Mucosa of rectum (tissue), 2 donors: ENCODE results near the gene TPPP3.

Source experiments
- H3K27ac ChIP-seq, 2 donors: one replicate each; pipeline ENCODE4 v1.7.0; 2013; ENCODE audit warnings: inconsistent platforms in 2 of 2, low read depth in 2 of 2, low read length in 2 of 2
- H3K27me3 ChIP-seq, 2 donors: one replicate each; pipeline ENCODE4 v1.7.0; 2013; ENCODE audit warnings: low read length in 2 of 2; ENCODE audit not compliant: control insufficient read depth in 2 of 2, insufficient read depth in 2 of 2
- H3K36me3 ChIP-seq, 2 donors: one replicate each; pipeline ENCODE4 v1.7.0; 2013; ENCODE audit warnings: low read length in 2 of 2; ENCODE audit not compliant: control insufficient read depth in 2 of 2, insufficient read depth in 2 of 2
- H3K4me1 ChIP-seq, 2 donors: one replicate each; pipeline ENCODE4 v1.7.0; 2013; ENCODE audit warnings: low read length in 2 of 2, mild to moderate bottlenecking in 1 of 2; ENCODE audit not compliant: control insufficient read depth in 2 of 2, insufficient read depth in 2 of 2
- H3K4me3 ChIP-seq, 2 donors: one replicate each; pipeline ENCODE4 v1.7.0; 2013; ENCODE audit warnings: low read length in 2 of 2
- H3K9ac ChIP-seq, 2 donors: one replicate each; pipeline ENCODE4 v1.7.0; 2013; ENCODE audit warnings: low read length in 2 of 2, low read depth in 1 of 2, mild to moderate bottlenecking in 1 of 2
- H3K9me3 ChIP-seq, 2 donors: one replicate each; pipeline ENCODE4 v1.7.0; 2013; ENCODE audit warnings: low read length in 2 of 2; ENCODE audit not compliant: control insufficient read depth in 2 of 2
- donor health status: healthy.
- donor health status: Normal muscosa, but diverticular disease.

The TPPP3 gene

DNA sequence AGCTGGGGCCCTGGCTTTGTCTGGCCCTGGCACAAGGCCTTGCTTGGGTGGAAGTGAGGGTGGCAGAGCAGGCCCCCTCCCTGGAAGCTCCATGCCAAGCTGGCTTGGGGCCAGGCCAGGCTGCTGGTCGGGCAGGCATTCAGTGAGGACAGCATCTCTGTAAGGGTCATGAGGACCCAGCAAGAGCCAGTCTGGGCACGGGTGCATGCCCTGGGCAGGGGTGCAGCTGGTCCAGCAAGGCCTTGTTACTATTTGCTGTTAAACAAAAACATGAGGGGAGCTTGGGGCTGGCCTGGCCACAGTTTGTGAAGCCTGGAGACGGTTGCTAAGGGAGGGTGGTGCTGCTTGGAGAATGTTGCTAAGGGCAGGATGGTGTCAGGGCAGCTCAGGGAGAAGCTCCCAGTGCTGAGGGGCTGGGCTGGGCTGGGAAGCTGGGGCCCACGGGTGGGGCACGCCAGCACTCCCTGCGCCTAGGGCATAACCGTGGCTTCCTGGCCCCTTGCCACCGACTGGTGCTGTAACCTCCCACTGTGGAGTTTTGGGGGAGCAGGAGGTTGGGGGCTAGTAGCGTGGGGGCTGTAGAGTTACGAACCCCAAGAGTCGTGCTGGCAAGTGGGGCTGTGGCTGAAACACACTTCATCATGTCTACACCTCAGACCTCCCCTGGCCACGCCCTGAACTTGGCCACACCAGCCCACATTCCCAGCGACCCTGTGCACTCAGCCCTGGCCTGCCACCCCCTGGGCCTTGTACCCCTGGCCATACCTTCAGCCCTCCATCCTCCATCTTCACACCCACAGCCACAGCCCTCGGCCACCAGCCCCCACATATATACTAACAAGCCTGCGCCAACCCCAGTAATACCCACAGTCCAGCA, 1.6 kb downstream of the TPPP3 start:
- Histone ChIP-seq H3K9ac (no peak overlapping the region), H3K4me3 (peak overlapping the region in 1 of 2 donors; percentile 13), H3K27me3 (no peaks in the 10 kb centered on the region), H3K4me1 (peaks cover 43 to 45% of the 10 kb centered on the region in 2 donors), H3K9me3 (no peaks in the 10 kb centered on the region), H3K36me3 (no peaks in the 10 kb centered on the region), H3K27ac (peak overlapping the region in 1 of 2 donors; percentile 16)

DNA sequence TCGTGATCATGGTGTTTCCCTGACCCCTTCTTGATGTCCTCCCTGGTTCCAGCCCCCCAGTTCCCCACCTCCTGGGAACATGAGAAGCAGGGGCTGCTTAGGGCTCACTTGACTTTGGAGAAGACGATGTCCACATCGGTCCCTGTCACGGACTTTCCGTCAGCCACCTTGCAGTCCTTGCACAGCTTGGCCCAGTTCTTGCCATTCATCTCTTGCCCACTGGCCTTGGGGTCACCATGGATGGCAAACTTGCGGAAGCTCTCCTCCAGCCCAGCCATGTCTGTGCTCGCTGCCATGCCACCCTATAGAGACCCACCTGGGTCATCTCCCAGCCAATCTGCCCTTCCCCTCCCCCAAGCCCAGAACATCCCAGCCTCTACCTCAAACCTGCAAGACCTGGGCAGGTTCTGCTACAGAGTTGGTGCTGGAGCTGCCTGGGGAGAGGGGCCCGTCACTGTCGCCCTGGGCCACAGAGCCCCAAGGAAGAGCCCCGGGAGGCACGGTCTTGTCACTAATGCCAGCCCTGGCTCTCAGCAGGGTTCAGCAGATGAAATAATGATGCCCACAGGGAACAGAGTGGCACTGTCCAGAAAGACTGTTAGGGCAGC, 2.4 kb downstream of the TPPP3 start:
- Histone ChIP-seq H3K4me3 (no peak overlapping the region), H3K27me3 (no peaks in the 10 kb centered on the region), H3K9ac (no peak overlapping the region), H3K36me3 (no peaks in the 10 kb centered on the region), H3K4me1 (peaks cover 35 to 40% of the 10 kb centered on the region in 2 donors), H3K27ac (no peak overlapping the region), H3K9me3 (no peaks in the 10 kb centered on the region)

DNA sequence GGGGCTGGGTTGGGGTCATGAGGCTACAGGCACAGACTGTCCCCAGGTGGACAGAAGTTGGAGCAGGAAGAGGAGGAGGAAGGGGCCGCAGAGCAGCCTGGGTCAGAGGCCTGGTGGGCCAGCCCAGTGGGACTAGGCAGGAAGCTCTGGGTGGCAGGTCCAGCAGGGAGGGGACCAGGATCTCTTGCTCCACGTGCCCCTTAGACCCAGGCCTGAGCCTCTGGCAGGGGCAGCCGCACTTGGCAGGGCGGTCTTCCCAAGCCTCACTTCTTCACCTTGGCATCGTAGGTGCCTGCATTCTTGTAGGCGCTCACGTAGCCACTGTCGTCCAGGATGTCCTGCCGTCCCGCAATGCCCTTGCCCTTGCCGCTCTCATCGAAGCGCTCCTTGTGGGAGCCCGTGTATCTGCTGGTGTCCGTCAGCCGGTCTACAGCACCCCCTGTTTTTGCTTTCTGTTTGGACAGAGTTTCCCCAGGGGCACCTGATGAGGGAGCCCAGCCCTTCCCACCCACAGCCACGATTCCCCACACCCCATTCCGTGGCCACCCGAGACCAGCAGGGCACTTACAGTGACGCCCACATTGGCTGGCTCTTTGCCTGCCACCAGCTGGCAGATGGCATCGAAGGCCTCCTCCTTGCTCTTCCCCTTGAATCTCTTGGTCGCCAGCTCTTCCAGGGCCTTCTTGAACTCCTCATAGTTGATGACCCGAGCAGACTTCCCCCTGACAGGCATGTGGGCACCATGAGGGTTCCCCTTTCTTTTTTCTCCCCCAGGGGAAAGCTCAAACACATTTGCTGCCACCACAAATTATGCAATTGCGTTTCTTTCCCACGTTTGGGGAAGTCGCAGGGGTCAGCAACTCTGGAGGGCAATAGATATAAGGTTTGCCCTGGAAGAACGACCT, 3.1 kb downstream of the TPPP3 start:
- H3K4me3 ChIP-seq = no peak overlapping the region
- peaks cover 28 to 32% of the 10 kb centered on the region in 2 donors for H3K4me1 ChIP-seq
- no peak overlapping the region for H3K9ac ChIP-seq
- no peaks in the 10 kb centered on the region for H3K9me3 ChIP-seq
- H3K27me3 ChIP-seq = no peaks in the 10 kb centered on the region
- H3K36me3 ChIP-seq = no peaks in the 10 kb centered on the region
- H3K27ac ChIP-seq = no peak overlapping the region

DNA sequence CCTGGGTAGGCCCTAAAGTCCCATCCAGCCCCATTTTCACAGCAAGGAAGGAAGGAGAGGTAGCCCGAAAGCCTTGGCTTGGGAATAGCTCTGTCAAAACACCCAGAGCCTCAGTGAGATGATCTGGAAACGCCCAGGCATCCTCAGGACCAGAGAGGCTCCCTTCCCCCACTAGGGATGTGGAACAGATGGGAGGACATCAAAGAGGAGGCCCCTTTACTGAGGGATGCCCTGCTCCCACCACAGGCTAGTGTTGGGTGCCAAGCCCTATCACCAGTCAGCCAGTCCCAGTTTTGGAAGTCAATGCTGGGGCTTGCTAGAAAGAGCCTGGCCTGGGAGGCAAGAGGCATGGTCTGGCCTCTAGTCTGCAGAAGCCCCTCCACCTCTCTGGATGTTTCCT, 4.7 kb downstream of the TPPP3 start:
- Histone ChIP-seq H3K9me3 (no peaks in the 10 kb centered on the region), H3K27me3 (no peaks in the 10 kb centered on the region), H3K27ac (no peak overlapping the region), H3K4me3 (no peak overlapping the region), H3K36me3 (no peaks in the 10 kb centered on the region), H3K4me1 (peaks cover 21 to 22% of the 10 kb centered on the region in 2 donors), H3K9ac (no peak overlapping the region)

DNA sequence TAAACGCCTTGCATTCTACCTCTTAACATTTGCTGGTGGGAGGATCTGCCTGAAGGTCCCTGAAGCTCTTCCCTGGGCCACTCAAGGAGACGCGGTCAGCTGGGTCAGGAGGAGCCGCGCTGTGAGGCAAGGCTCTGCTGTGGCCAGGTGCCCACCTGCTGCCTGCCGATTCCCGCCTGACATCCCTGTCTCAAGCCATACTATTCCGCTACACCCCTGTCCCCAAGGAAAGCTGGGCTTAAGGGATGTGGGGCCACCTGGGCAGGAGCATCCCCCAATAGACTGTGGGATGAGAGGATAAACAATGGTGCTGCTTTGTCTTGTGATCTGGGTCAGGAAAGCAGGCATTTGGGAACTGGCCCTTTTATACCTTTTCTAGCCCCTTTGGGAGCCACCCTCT, 5.1 kb downstream of the TPPP3 start:
- no peaks in the 10 kb centered on the region for H3K9me3 ChIP-seq

DNA sequence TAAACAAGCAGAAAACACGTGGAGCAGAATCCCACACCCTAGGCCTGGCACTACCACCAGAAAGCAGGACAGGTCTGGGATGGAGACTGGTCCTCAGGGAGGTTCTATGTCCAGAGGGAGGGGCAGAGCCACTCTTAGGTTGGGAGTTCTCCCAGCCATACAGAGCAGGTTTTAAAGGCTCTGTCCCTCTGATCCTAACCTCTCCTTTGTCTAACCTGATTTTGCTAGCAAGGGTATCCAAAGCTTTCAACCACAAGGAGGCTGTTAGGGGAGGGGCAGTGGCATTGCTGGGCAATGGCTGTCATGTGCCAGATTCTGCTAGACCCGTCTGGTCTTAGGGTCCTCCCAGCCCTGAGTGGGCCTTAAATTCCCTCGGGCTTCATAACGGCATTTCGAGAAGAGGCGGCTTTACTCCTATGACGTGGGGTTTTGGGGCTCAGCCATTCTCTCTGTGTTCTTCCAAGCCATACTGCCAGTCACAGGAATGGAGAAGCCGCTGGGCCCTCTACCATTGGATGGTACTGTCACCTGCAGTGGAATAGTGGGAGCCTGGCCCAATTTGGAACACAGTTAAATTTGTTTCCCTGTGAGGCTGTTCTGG, 5.7 kb downstream of the TPPP3 start:
- Histone ChIP-seq H3K27ac (no peak overlapping the region), H3K9ac (no peak overlapping the region)

More for the DNA sequence above, 5.1 kb downstream of the TPPP3 start:
- Histone ChIP-seq H3K27me3 (no peaks in the 10 kb centered on the region), H3K27ac (no peak overlapping the region), H3K4me1 (peaks cover 20 to 21% of the 10 kb centered on the region in 2 donors), H3K9ac (no peak overlapping the region), H3K4me3 (no peak overlapping the region), H3K36me3 (no peaks in the 10 kb centered on the region)

DNA sequence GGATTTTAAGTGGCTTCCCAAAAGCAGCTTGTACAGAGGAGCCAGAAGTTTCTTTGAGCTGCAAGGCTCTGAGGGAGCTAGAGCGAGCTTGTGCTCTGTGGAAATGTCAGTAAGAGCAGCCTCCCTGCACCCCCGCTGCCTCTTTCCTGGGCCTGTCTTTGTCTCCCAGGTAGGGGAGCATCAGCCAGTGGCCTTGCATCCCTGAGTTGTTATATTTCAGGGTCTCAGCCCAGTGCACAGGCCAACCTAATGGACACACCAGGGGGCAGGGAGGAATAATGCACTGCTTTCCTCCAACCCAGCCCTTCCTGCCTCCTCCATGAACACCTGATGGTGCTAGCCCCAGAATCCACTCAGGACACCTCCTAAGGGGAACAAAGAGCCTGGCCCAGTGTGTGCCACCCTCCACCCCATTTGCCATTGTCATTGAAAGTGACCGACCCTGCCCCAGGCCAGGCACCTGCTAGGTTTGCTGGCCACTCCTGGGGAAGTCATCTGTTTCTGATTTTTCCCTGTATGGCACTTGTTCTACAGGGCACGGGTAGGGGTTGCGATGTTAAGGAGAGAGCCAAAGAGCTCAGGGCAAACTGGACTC, 6.3 kb downstream of the TPPP3 start:
- no peaks in the 10 kb centered on the region for H3K36me3 ChIP-seq
- H3K9ac ChIP-seq = no peak overlapping the region
- H3K4me3 ChIP-seq = no peak overlapping the region
- no peak overlapping the region for H3K27ac ChIP-seq
- H3K4me1 ChIP-seq = peaks cover 7 to 9% of the 10 kb centered on the region in 2 donors
- no peaks in the 10 kb centered on the region for H3K27me3 ChIP-seq
- no peaks in the 10 kb centered on the region for H3K9me3 ChIP-seq

More for the DNA sequence above, 5.7 kb downstream of the TPPP3 start:
- peaks cover 14 to 15% of the 10 kb centered on the region in 2 donors for H3K4me1 ChIP-seq
- H3K36me3 ChIP-seq = no peaks in the 10 kb centered on the region
- no peaks in the 10 kb centered on the region for H3K9me3 ChIP-seq
- H3K4me3 ChIP-seq = no peak overlapping the region
- no peaks in the 10 kb centered on the region for H3K27me3 ChIP-seq

DNA sequence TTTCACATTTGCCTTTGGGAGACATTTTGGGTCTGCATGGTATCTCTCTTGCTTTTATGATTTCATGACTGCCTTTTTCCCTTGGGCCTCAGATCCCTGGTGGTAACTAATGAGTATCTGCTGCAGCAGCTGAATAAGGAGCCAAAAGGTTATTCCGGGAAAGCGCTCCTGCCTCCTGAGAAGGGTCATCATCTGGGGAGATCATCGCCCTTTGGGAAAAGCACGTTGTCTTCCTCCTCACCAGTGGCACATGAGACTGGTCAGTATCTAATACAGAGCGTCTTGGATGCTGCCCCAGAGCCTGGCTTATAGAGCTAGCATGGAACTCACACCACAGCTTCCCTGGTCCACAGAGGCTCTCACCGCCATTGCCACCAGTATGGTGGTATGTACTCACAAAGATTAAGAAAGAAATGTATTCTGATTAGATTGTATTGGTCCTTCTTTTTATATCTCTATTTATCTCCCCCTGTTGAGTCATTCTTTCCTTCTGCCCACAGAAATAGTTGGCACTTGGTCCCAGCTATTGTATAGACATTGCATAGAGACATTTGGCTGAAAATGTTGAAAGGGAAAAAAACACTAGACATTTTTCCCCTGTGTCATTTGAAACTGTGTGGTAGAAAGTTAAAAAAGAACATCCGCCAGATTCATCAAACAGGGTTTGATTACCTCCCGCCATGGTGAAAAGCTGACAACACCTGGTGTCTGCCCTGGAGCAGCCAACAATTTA, 8.4 kb downstream of the TPPP3 start:
- no peak overlapping the region for H3K9ac ChIP-seq
- peaks cover 0 to 3% of the 10 kb centered on the region in 2 donors for H3K4me1 ChIP-seq
- H3K9me3 ChIP-seq = no peaks in the 10 kb centered on the region
- H3K27me3 ChIP-seq = no peaks in the 10 kb centered on the region
- no peak overlapping the region for H3K4me3 ChIP-seq
- no peaks in the 10 kb centered on the region for H3K36me3 ChIP-seq
- H3K27ac ChIP-seq = no peak overlapping the region

DNA sequence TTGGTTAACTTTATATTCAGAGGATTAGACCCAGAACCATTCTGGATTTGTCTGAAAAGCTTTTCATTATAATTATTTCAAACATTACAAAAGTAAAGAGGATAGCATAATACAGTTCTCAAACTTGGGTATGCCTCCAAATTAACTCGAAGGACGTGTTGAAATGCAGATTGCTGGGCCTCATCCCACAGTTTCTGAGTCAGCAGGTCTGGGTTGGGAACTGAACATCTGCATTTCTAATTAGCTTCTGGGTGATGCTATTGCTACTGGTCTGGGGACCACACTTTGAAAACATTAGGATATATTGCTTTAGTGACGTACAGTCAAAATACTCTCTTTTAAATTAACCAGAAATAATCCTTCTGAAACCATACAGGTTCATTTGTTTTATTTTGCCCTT, 10.0 kb downstream of the TPPP3 start:
- H3K4me3 ChIP-seq = no peak overlapping the region
- H3K27ac ChIP-seq = no peak overlapping the region
- H3K9me3 ChIP-seq = no peaks in the 10 kb centered on the region
- no peaks in the 10 kb centered on the region for H3K27me3 ChIP-seq
- no peaks in the 10 kb centered on the region for H3K4me1 ChIP-seq
- no peak overlapping the region for H3K9ac ChIP-seq
- H3K36me3 ChIP-seq = no peaks in the 10 kb centered on the region
